Loucy (cell line): ENCODE measurements around the gene CACNA2D1.

ENCODE experiments used
- EZH2phosphoT487 ChIP-seq: fragments of 200-600 bp; IDR thresholded peaks from 2 replicates; pipeline ENCODE4 v1.6.1; 2018; ENCODE audit warnings: antibody characterized with exemption, mild to moderate bottlenecking, moderate library complexity, borderline replicate concordance
- TF ChIP-seq, protein P1 (sequence below): fragments of 200-600 bp; sonication (generic); conservative IDR thresholded peaks from 2 replicates; pipeline ENCODE4 v1.5.1; 2014; ENCODE audit warnings: mild to moderate bottlenecking, antibody characterized with exemption, low read length

DNA sequence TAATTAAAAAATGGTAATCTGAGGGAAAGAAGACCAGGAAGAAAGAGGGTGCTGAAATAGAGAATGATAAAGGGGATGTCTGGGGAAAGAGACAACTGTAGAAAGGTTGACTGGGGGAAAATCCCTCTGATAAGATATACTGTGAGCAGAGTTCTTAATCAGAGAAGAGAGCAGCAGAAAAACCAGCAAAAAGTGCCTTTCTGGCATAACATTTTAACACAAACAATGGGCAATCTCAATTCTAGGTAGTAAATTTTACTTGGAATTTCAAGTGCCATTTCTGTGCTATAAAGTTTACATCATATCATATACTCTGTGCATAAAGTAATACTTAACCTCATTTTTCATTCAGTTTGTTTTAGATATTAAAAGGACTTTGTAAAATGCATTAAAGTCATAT lies 421.9 kb downstream of the CACNA2D1 start:
- TF ChIP-seq, protein P1, sequence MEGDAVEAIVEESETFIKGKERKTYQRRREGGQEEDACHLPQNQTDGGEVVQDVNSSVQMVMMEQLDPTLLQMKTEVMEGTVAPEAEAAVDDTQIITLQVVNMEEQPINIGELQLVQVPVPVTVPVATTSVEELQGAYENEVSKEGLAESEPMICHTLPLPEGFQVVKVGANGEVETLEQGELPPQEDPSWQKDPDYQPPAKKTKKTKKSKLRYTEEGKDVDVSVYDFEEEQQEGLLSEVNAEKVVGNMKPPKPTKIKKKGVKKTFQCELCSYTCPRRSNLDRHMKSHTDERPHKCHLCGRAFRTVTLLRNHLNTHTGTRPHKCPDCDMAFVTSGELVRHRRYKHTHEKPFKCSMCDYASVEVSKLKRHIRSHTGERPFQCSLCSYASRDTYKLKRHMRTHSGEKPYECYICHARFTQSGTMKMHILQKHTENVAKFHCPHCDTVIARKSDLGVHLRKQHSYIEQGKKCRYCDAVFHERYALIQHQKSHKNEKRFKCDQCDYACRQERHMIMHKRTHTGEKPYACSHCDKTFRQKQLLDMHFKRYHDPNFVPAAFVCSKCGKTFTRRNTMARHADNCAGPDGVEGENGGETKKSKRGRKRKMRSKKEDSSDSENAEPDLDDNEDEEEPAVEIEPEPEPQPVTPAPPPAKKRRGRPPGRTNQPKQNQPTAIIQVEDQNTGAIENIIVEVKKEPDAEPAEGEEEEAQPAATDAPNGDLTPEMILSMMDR, result no peak
- TF ChIP-seq EZH2phosphoT487, result no peak
